HUES6 (cell line): Measurements from ENCODE around the gene NOD1.

Experiments used
- H3K27ac ChIP-seq: 2 replicates; pipeline ENCODE4 v1.7.0; 2013; ENCODE audit warnings: low read depth, mild to moderate bottlenecking, low read length, inconsistent platforms
- H3K27me3 ChIP-seq: 2 replicates; pipeline ENCODE4 v1.6.1; 2013; ENCODE audit warnings: low read length; ENCODE audit not compliant: control insufficient read depth, insufficient read depth
- H3K36me3 ChIP-seq: 2 replicates; pipeline ENCODE4 v1.6.1; 2013; ENCODE audit warnings: low read length; ENCODE audit not compliant: control insufficient read depth, insufficient read depth
- H3K4me1 ChIP-seq: 2 replicates; pipeline ENCODE4 v1.6.1; 2013; ENCODE audit warnings: low read length; ENCODE audit not compliant: control insufficient read depth, insufficient read depth
- H3K4me3 ChIP-seq: 2 replicates; pipeline ENCODE4 v1.5.1; 2013; ENCODE audit warnings: low read depth, low read length
- H3K9ac ChIP-seq: one replicate; pipeline ENCODE4 v1.6.1; 2013; ENCODE audit warnings: mild to moderate bottlenecking, low read length
- H3K9me3 ChIP-seq: 2 replicates; pipeline ENCODE4 v1.6.1; 2013; ENCODE audit warnings: low read depth, low read length; ENCODE audit not compliant: control insufficient read depth, insufficient read depth

NOD1 gene

DNA sequence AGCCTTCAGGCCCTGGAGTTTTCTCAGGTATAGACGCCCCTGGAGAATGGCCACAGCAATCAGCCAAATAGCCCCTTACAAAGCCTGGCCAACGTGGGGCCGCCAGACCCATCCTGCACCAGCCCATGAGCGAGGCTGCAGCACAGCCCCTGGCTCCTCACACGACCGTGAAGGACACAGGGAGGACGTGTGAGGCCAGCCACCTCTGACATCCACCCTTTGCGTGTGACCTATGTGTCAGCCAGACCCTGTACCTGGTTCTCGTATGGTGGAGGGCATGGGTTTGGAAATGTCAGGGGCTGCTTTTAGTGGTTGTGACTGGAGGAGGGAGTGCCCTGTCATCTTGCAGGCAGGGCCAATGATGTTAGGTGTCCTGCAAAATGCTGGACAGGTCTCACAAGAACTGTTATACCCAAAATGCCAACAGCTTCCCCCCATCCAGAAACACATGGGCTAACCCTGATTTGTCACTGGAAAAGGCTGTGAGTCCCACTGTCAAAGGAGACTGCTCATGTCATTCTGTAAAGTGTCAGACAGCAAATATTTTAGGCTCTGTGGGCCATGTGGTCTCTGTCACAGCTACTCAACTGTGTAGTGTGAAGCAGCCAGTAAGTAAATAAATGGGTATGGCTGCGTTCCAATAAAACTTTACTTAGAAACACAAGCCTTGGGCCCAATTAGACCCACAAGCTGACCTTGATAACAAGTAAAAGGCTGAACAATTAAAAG, 30.0 kb downstream of the NOD1 start:
- Histone ChIP-seq H3K27me3 (no peaks in the 10 kb centered on the region), H3K4me3 (no peak overlapping the region), H3K36me3 (peaks cover 52% of the 10 kb centered on the region), H3K4me1 (peaks cover 20% of the 10 kb centered on the region), H3K27ac (no peak overlapping the region), H3K9ac (no peak overlapping the region), H3K9me3 (no peaks in the 10 kb centered on the region)

DNA sequence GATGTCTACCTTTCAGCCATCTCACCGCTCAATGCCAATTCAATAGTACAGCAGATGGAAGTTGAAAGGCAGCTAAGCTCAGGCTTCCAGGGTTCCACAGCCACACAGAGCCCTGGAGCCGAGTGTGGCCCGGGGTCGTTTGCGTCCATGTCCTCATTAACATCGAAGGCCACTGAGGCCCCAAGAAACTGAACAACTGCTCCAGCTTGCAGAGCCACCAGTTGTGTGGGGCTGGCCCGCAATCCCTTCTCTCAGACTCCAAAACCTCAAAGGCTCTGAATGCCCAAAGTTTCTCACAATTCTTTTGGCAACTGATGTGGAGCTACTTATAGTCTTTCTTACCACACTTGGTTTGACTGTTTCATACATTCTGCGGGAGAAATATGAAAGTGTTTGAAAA, 31.1 kb downstream of the NOD1 start:
- Histone ChIP-seq H3K36me3 (peaks cover 45% of the 10 kb centered on the region), H3K27me3 (no peaks in the 10 kb centered on the region), H3K9ac (no peak overlapping the region), H3K9me3 (no peaks in the 10 kb centered on the region), H3K27ac (no peak overlapping the region), H3K4me3 (no peak overlapping the region), H3K4me1 (peaks cover 20% of the 10 kb centered on the region)

DNA sequence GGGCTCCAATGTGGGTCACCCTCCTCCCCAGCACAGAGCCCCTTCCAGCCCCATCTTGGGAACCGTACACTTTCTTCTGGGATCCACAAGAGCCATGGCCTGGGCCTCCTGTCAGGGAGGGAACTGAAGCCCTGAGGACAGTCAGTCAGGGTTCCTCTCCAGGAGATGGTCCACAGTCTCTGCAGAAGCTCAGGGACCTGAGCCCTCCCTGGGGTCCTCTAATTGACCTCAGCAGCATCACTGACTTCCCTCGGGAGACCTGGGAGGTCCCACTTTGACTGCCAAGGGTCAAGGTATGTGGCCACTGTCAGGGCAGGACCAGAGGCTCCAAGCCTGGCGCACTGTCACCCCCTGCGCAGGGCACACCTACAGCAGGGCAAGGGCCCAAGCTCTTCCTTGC, 32.3 kb downstream of the NOD1 start:
- Histone ChIP-seq H3K27me3 (no peaks in the 10 kb centered on the region), H3K27ac (no peak overlapping the region), H3K9ac (no peak overlapping the region), H3K36me3 (peaks cover 36% of the 10 kb centered on the region), H3K9me3 (no peaks in the 10 kb centered on the region), H3K4me3 (no peak overlapping the region), H3K4me1 (peaks cover 12% of the 10 kb centered on the region)

DNA sequence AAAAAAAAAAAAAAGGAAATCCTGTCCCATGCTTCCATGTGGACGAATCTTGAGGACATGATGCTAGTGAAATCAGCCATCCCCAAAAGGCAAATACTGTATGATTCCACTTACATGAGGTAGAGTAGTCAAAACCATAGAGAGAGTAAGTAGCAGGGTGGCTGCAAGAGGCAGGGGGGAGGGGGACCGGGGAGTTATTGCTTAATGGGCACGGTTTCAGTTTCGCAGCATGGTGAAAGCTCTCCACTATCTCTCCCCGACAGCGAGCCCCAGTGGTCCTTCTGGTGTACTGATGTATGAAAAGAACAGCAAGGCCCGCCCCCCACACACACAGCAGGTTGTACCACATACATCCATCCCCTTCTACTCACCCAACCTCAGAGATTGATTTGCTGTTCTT, 32.8 kb downstream of the NOD1 start:
- no peaks in the 10 kb centered on the region for H3K27me3 ChIP-seq
- H3K9ac ChIP-seq = no peak overlapping the region
- H3K36me3 ChIP-seq = peaks cover 36% of the 10 kb centered on the region
- no peak overlapping the region for H3K4me3 ChIP-seq
- H3K4me1 ChIP-seq = peaks cover 8% of the 10 kb centered on the region
- H3K9me3 ChIP-seq = no peaks in the 10 kb centered on the region
- no peak overlapping the region for H3K27ac ChIP-seq

DNA sequence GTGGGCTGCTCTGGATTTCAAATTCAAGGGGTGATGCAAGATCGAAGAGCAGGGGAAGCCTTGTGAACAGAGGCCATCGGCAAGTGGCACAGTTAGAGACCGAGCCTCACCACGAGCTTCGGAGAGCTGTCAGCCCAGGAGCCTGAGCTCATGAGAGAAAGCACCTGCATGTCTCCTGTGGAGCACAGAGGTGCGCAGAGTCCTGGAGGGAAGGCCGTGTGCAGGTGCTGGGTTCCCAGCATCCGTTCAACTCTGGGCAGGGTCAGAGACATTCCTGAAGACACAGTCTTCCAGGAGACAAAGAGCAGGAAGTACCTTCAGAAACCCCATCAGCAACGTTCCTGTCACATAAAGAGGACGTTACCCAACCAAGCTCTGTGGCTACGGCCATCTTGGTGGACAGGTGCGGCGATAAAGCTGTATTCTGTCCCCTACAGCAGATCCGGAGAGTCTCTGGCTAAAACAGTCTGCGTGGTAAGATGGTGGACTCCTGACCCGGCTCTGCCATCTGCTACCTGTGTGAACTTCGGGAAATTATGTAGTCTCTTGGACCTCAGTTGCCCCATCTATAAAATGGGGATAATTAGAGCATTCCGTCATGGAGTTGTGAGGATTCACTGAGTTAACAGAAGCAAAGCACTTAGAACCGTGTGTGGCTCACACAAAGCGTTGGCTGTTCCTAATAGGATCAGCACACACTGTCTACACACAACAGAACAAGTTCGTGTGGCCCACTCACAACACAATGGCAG, 40.6 kb downstream of the NOD1 start:
- no peak overlapping the region for H3K4me3 ChIP-seq
- peaks cover 13% of the 10 kb centered on the region; the same call in 1 of the 2 replicates for H3K4me1 ChIP-seq
- no peak overlapping the region for H3K27ac ChIP-seq
- no peaks in the 10 kb centered on the region for H3K27me3 ChIP-seq
- no peak overlapping the region for H3K9ac ChIP-seq
- H3K36me3 ChIP-seq = peaks cover 36% of the 10 kb centered on the region
- H3K9me3 ChIP-seq = peaks cover 4% of the 10 kb centered on the region; the same call in 1 of the 2 replicates

DNA sequence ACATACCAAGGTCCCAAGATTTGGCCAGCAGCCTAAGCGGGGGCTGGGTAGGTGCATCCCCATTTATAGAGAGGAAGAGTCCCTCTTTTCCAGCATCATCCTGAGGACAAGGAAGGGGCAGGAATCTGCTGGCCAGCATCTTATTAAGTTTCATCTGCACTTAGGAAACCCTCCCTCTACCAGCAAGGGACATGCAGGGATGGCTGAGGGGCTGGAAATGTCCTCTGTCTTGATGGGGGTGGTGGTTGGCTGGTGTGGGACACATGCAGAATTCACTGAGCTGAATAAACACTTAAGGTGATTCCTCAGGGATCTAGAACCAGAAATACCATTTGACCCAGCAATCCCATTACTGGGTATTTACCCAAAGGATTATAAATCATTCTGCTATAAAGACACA, 42.1 kb downstream of the NOD1 start:
- Histone ChIP-seq H3K27ac (no peak overlapping the region), H3K9me3 (peaks cover 4% of the 10 kb centered on the region; the same call in 1 of the 2 replicates), H3K4me1 (peaks cover 16% of the 10 kb centered on the region; the same call in 1 of the 2 replicates), H3K27me3 (no peaks in the 10 kb centered on the region), H3K36me3 (peaks cover 36% of the 10 kb centered on the region), H3K4me3 (no peak overlapping the region), H3K9ac (no peak overlapping the region)

DNA sequence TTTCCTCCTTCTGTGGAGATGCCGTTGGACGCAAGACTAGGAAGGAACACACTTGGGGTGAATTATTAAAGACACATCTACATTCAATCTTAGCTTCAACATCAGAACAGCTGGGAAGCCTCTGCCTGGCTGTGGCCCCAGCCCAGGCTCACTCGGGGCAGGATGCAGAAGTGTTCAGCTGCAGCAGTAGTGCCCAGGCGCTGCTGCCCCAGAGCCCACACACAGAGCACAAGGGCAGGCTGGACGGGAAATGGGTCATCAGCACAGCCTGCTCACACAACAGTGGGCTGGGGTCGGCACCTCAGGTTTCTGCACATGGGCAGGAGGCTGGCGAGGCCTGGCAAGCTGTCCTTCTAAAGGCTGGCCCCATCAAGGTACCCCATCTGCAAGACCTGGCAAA, 42.5 kb downstream of the NOD1 start:
- peaks cover 16% of the 10 kb centered on the region; the same call in 1 of the 2 replicates for H3K4me1 ChIP-seq
- H3K27ac ChIP-seq = no peak overlapping the region
- H3K9me3 ChIP-seq = peaks cover 4% of the 10 kb centered on the region; the same call in 1 of the 2 replicates

DNA sequence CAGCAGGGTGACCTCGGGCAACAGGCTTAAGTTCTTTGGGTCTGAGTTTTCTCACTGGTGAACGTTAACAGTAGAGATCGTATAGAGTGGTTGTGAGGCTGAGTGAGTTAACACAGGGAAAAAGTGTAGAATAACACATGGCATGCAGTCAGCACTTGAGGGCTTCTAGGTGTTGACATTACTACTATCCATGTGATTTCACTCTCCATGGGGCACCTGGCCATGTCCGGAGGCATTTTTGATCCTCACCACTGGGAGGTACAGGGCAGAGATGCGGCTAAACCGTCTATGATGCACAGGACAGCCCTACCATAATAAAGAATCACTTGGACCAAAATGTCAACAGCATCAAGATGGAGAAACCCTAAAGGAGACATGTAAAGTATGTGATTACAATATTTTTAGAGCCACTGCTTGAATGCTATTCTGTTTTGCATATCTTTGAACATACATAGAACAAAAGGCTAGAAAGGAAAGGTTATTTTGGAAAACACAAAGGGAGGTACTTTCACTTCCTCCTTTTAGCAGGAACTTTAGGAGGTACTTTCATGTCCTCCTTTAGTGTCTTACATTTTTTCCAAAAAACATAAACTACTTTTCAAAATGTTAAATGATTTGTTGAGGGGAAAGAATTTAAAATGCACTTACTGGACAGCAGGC, 44.3 kb downstream of the NOD1 start:
- H3K9me3 ChIP-seq = peaks cover 4% of the 10 kb centered on the region; the same call in 1 of the 2 replicates
- no peak overlapping the region for H3K27ac ChIP-seq
- H3K9ac ChIP-seq = no peak overlapping the region
- H3K36me3 ChIP-seq = peaks cover 40% of the 10 kb centered on the region
- H3K27me3 ChIP-seq = no peaks in the 10 kb centered on the region
- peaks cover 16% of the 10 kb centered on the region; the same call in 1 of the 2 replicates for H3K4me1 ChIP-seq
- no peak overlapping the region for H3K4me3 ChIP-seq

More for the DNA sequence above, 42.5 kb downstream of the NOD1 start:
- Histone ChIP-seq H3K36me3 (peaks cover 36% of the 10 kb centered on the region), H3K27me3 (no peaks in the 10 kb centered on the region), H3K4me3 (no peak overlapping the region), H3K9ac (no peak overlapping the region)

DNA sequence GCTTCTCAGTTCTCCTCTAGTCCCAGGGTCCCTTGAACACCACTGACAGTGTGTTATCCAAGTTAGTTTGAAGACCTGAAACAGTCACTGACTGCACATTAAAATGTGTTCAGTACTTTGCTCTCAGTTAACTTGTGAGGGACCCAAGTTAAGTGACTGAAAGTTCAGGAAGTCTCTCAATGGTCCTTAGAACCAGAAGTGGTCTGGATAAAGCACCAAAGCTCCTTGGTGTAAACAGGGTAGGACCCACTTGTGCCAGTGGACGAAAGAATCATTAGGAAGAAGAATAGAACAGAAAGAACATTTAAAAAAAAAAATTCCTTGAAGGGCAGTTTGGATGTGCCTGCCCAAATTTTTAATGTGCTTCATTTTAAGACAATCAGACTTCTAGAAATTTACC, 45.1 kb downstream of the NOD1 start:
- Histone ChIP-seq H3K36me3 (peaks cover 47% of the 10 kb centered on the region), H3K27me3 (no peaks in the 10 kb centered on the region), H3K4me3 (no peak overlapping the region), H3K9me3 (peaks cover 4% of the 10 kb centered on the region; the same call in 1 of the 2 replicates), H3K4me1 (peaks cover 16% of the 10 kb centered on the region; the same call in 1 of the 2 replicates), H3K9ac (no peak overlapping the region), H3K27ac (no peak overlapping the region)

DNA sequence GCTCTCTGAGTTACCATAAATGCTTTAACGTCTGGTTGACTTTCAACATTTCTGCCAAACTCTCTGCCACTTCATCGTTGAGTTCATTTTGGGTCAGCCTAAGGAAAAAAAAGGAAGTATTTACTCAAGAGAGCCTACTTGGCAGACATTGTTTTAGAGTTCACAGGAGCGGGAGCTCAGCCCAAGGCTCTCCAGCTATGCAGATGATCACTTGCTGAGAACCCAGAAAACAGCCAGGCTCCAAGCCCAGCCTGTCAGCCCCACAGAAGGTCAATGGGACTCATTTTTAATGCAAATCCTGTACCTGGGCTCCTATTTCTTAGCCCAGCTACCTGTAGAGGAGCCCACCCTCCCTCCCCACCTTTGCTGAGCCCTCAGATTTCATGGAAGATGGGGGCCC, 45.5 kb downstream of the NOD1 start:
- Histone ChIP-seq H3K9me3 (no peaks in the 10 kb centered on the region), H3K4me3 (no peak overlapping the region), H3K27ac (no peak overlapping the region), H3K4me1 (peaks cover 16% of the 10 kb centered on the region; the same call in 1 of the 2 replicates), H3K36me3 (peaks cover 43% of the 10 kb centered on the region), H3K9ac (no peak overlapping the region), H3K27me3 (no peaks in the 10 kb centered on the region)

DNA sequence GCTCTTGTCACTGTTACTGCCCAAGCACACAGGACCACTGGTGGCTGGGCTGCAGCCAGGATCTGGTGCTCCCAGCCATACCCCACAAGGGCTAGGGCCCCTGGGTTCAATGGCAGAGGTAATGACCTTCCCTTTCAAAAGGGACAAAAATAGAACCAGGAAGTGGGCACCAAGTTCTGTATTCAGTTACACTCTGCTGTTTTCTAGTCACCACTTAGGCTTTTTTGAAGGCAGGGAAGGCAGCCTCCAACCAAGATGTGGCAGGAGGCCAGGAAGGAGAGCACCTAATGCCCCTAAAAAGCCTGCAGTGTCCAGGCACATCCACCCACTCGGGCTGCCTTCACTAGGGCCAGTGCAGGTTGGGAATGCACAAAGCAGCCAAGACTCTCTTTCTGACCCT, 47.8 kb downstream of the NOD1 start:
- H3K27ac ChIP-seq = no peak overlapping the region
- H3K4me1 ChIP-seq = peaks cover 16% of the 10 kb centered on the region; the same call in 1 of the 2 replicates
- no peak overlapping the region for H3K9ac ChIP-seq
- H3K27me3 ChIP-seq = no peaks in the 10 kb centered on the region
- H3K36me3 ChIP-seq = peaks cover 36% of the 10 kb centered on the region
- H3K4me3 ChIP-seq = no peak overlapping the region
- no peaks in the 10 kb centered on the region for H3K9me3 ChIP-seq
